IMR-90 (cell line): ENCODE data around the gene CNTN4. TPM values are rescaled to one million over a fixed set of nuclear protein-coding genes. Genes with fewer than 3 reads are reported as not detected.

Experiments
- ATAC-seq: fragments of 200-7000 bp; cut with Tn5 transposase; 2 replicates; pipeline ENCODE4 v1.9.1; 2020; ENCODE audit warnings: low read depth, mild to moderate bottlenecking, moderate library complexity
- BruUV-seq: library from RNA; stranded (reverse); fragments of 400-500 nt; replicated peaks from 2 replicates; lab custom pipeline; 2021; lab: Mats Ljungman, UMichigan
- CTCF ChIA-PET: fragments of 300-600 bp; formaldehyde crosslinking; extraction: SDS; loops from one replicate; lab custom pipeline; 2021; ENCODE audit warnings: antibody characterized with exemption; lab: Yijun Ruan, JAX
- POLR2A ChIA-PET: fragments of 300-600 bp; sonication (Branson Sonifier 250); formaldehyde crosslinking; loops from one replicate; lab custom pipeline; 2022; ENCODE audit warnings: antibody characterized with exemption; ENCODE audit not compliant: unreplicated experiment; lab: Charles Lee
- DNase-seq: peaks from one replicate; pipeline ENCODE4 v3.0.0; 2013
- H2AFZ ChIP-seq: replicated peaks from 2 replicates; pipeline ENCODE3; 2013; ENCODE audit warnings: low read length, mild to moderate bottlenecking; ENCODE audit not compliant: poor library complexity
- H2AK5ac ChIP-seq: 2 replicates; pipeline ENCODE4 v1.6.1; 2013; ENCODE audit warnings: low read depth, low read length, inconsistent platforms
- H2AK9ac ChIP-seq: replicated peaks from 2 replicates; pipeline ENCODE3; 2013; ENCODE audit warnings: mild to moderate bottlenecking, low read depth, low read length, moderate library complexity; ENCODE audit not compliant: poor library complexity
- H2BK120ac ChIP-seq: 2 replicates; pipeline ENCODE4 v1.6.1; 2013; ENCODE audit warnings: low read depth, low read length, inconsistent platforms
- H2BK15ac ChIP-seq: 3 replicates; pipeline ENCODE4 v1.6.1; 2013; ENCODE audit warnings: low read depth, low read length, inconsistent platforms
- H2BK20ac ChIP-seq: 2 replicates; pipeline ENCODE4 v1.6.1; 2013; ENCODE audit warnings: low read depth, mild to moderate bottlenecking, inconsistent platforms, low read length, moderate library complexity
- H2BK5ac ChIP-seq: 2 replicates; pipeline ENCODE4 v1.6.1; 2013; ENCODE audit warnings: mild to moderate bottlenecking, low read depth, low read length, inconsistent platforms; ENCODE audit not compliant: poor library complexity, severe bottlenecking
- H3K14ac ChIP-seq: replicated peaks from 2 replicates; pipeline ENCODE4 v1.6.1; 2013; ENCODE audit warnings: low read depth, low read length, inconsistent platforms
- H3K18ac ChIP-seq: 2 replicates; pipeline ENCODE4 v1.6.1; 2013; ENCODE audit warnings: low read depth, low read length, control low read depth
- H3K23ac ChIP-seq: 2 replicates; pipeline ENCODE4 v1.6.1; 2013; ENCODE audit warnings: low read depth, low read length, inconsistent platforms
- H3K27ac ChIP-seq: 2 replicates; pipeline ENCODE4 v1.5.1; 2013; ENCODE audit warnings: mild to moderate bottlenecking, control low read depth, low read length; ENCODE audit not compliant: insufficient read depth
- H3K27me3 ChIP-seq: 2 replicates; pipeline ENCODE4 v1.6.1; 2013; ENCODE audit warnings: low read length; ENCODE audit not compliant: control insufficient read depth, insufficient read depth
- H3K36me3 ChIP-seq: 2 replicates; pipeline ENCODE4 v1.6.1; 2013; ENCODE audit warnings: low read length, mixed read lengths; ENCODE audit not compliant: control insufficient read depth, insufficient read depth
- H3K4ac ChIP-seq: 2 replicates; pipeline ENCODE4 v1.6.1; 2013; ENCODE audit warnings: low read depth, low read length, inconsistent platforms
- H3K4me1 ChIP-seq: 2 replicates; pipeline ENCODE4 v1.6.1; 2013; ENCODE audit warnings: low read length, mixed read lengths; ENCODE audit not compliant: control insufficient read depth, insufficient read depth
- H3K4me2 ChIP-seq: 2 replicates; pipeline ENCODE4 v1.6.1; 2013; ENCODE audit warnings: low read depth, mild to moderate bottlenecking, control low read depth, low read length, moderate library complexity
- H3K4me3 ChIP-seq: 2 replicates; pipeline ENCODE4 v1.5.1; 2013; ENCODE audit warnings: low read depth, mild to moderate bottlenecking, control low read depth, low read length, moderate library complexity; ENCODE audit not compliant: insufficient read depth
- H3K56ac ChIP-seq: 2 replicates; pipeline ENCODE4 v1.6.1; 2013; ENCODE audit warnings: low read length, inconsistent platforms; ENCODE audit not compliant: insufficient read depth; ENCODE audit errors: extremely low read depth
- H3K79me1 ChIP-seq, 2 experiments: 2 replicates each; pipeline ENCODE4 v1.6.1; 2013; ENCODE audit warnings: low read length in 2 of 2, inconsistent platforms in 1 of 2, low read depth in 1 of 2
- H3K9ac ChIP-seq: 2 replicates; pipeline ENCODE4 v1.6.1; 2013; ENCODE audit warnings: low read depth, low read length, control low read depth
- H3K9me1 ChIP-seq: 2 replicates; pipeline ENCODE4 v1.6.1; 2013; ENCODE audit warnings: low read length, inconsistent platforms; ENCODE audit not compliant: insufficient read depth
- H3K9me3 ChIP-seq: 2 replicates; pipeline ENCODE4 v1.6.1; 2013; ENCODE audit warnings: low read length; ENCODE audit not compliant: control insufficient read depth, insufficient read depth
- H4K20me1 ChIP-seq: 2 replicates; pipeline ENCODE4 v1.6.1; 2013; ENCODE audit warnings: low read length, inconsistent platforms; ENCODE audit not compliant: insufficient read depth
- H4K5ac ChIP-seq: 2 replicates; pipeline ENCODE4 v1.6.1; 2013; ENCODE audit warnings: mild to moderate bottlenecking, low read depth, low read length, control low read depth
- H4K8ac ChIP-seq, 2 experiments: 2 replicates each; pipeline ENCODE4 v1.6.1; 2013; ENCODE audit warnings: low read depth in 2 of 2, low read length in 2 of 2, control low read depth in 1 of 2, inconsistent platforms in 1 of 2
- H4K91ac ChIP-seq: 2 replicates; pipeline ENCODE4 v1.6.1; 2013; ENCODE audit warnings: low read depth, low read length, inconsistent platforms; ENCODE audit not compliant: insufficient read depth
- CTCF ChIP-seq: conservative IDR thresholded peaks from 2 replicates; pipeline ENCODE4 v1.5.1; 2012; ENCODE audit warnings: mild to moderate bottlenecking, low read depth, low read length, improper control_type of control experiment
- SMC3 ChIP-seq: fragments of 150-350 bp; IDR thresholded peaks from 2 replicates; pipeline ENCODE4 v1.6.1; 2016; ENCODE audit warnings: low read depth, mild to moderate bottlenecking, antibody characterized with exemption, low read length, moderate library complexity
- WGBS, 2 experiments: methylation state at CpG; one replicate each; pipeline versions ENCODE4 v1.1.5 to v1.1.7; 2013; ENCODE audit warnings: missing lambda C conversion rate in 2 of 2; ENCODE audit not compliant: insufficient read length in 1 of 2; ENCODE audit errors: extremely low coverage in 2 of 2; 5-methylcytosine and 5-hydroxymethylcytosine counted together
- dilution Hi-C: fragments of 300-500 bp; cut with HindIII; formaldehyde crosslinking; loops from one replicate; pipeline ENCODE4 v1.14.3; 2018; ENCODE audit warnings: low sequenced_read_pairs; ENCODE audit not compliant: unreplicated experiment
- in situ Hi-C: fragments of 300-500 bp; cut with MboI; formaldehyde crosslinking; loops from 3 replicates; pipeline ENCODE4 v1.14.3; 2019; ENCODE audit warnings: low sequenced_read_pairs, inconsistent platforms, mixed read lengths
- intact Hi-C: fragments of 100-400 bp; cut with micrococcal nuclease; formaldehyde crosslinking; loops from 2 replicates; pipeline ENCODE4 v1.10.0; 2022
- polyA plus RNA-seq, 3 experiments: library from polyadenylated mRNA; depleted of rRNA; stranded (reverse); fragments of >200 nt; gene quantifications; 2 replicates each; pipeline ENCODE4 v1.2.3, GENCODE V29; 2012; ENCODE audit warnings: low replicate concordance in 1 of 3
- total RNA-seq: library from RNA; depleted of rRNA; stranded (reverse); fragments of >200 nt; gene quantifications from 2 replicates; pipeline ENCODE4 v1.2.3, GENCODE V29; 2012

The CNTN4 gene
- total and polyA plus RNA-seq, 2 of the 4 experiments (the other 2 are of a cell fraction) = under 0.01 TPM; not detected in 1

- CTCF ChIA-PET = no interaction called here
These were observed 484.4 kb downstream of the CNTN4 start for GRCh38 chr3:2583046-2583445.

More at GRCh38 chr3:2583046-2583445, 484.4 kb downstream of the CNTN4 start:
- no peak overlapping the region for H4K8ac ChIP-seq
- ATAC-seq = no peak
- H3K4ac ChIP-seq = no peak overlapping the region
- dilution Hi-C loops = no loop called here
- H3K36me3 ChIP-seq = no peaks in the 10 kb centered on the region
- no peak overlapping the region for H2BK20ac ChIP-seq
- H3K56ac ChIP-seq = no peak overlapping the region
- H2AK5ac ChIP-seq = no peak overlapping the region
- H3K9me3 ChIP-seq = no peaks in the 10 kb centered on the region; the same call in 1 of the 2 replicates
- no peak overlapping the region for H3K4me2 ChIP-seq
- POLR2A ChIA-PET = no interaction called here
- no peaks in the 10 kb centered on the region for H3K4me1 ChIP-seq
- DNase-seq = no peak
- H2BK15ac ChIP-seq = no peak overlapping the region
- no peak overlapping the region for H3K14ac ChIP-seq
- no CpG with 5 or more reads among the region's 2 CpGs for WGBS, 2 experiments
- H3K4me3 ChIP-seq = no peak overlapping the region
- H4K20me1 ChIP-seq = no peaks in the 10 kb centered on the region
- no peak for TF ChIP-seq CTCF
- TF ChIP-seq SMC3 = no peak
- no peaks in the 10 kb centered on the region for H3K9me1 ChIP-seq
- no peak overlapping the region for H3K23ac ChIP-seq
- in situ Hi-C loops = no loop called here
- H2BK120ac ChIP-seq = no peak overlapping the region
- BruUV-seq = no TSS peak
- no peak overlapping the region for H4K91ac ChIP-seq
- H3K9ac ChIP-seq = no peak overlapping the region
- H3K79me1 ChIP-seq = no peaks in the 10 kb centered on the region
- H4K5ac ChIP-seq = no peak overlapping the region
- H3K18ac ChIP-seq = no peak overlapping the region
- H3K27ac ChIP-seq = no peak overlapping the region
- intact Hi-C loops = no loop called here
- H2AFZ ChIP-seq = no peak overlapping the region
- no peaks in the 10 kb centered on the region for H3K27me3 ChIP-seq
- H2BK5ac ChIP-seq = no peak overlapping the region
- H2AK9ac ChIP-seq = no peak overlapping the region
